Measurements from ENCODE around the gene TOMM40.

The TOMM40 gene

GRCh38 chr19:44871809-44872208 is 19.2 kb upstream of the TOMM40 start:
- DNase-seq (ENCODE audit: low spot score) = no peak
- no peak for TF ChIP-seq CTCF (IDR thresholded peaks at IDR 0.05; ENCODE audit: borderline replicate concordance, control extremely low read depth, extremely low read depth, insufficient read depth, missing control alignments)
- in situ Hi-C loops (cut with MboI; ENCODE audit: low sequenced_read_pairs, unreplicated experiment) = no loop called here

- no peak for TF ChIP-seq CTCF (IDR thresholded peaks at IDR 0.05; ENCODE audit: borderline replicate concordance, control extremely low read depth, extremely low read depth, insufficient read depth, missing control alignments)
- in situ Hi-C loops (cut with MboI; ENCODE audit: low sequenced_read_pairs, unreplicated experiment) = no loop called here
- DNase-seq (ENCODE audit: low spot score) = no peak
Observed at GRCh38 chr19:44872661-44873060, 18.4 kb upstream of the TOMM40 start.

- in situ Hi-C loops (cut with MboI; ENCODE audit: low sequenced_read_pairs, unreplicated experiment) = no loop called here
- no peak for DNase-seq (ENCODE audit: low spot score)
- no peak for TF ChIP-seq CTCF (IDR thresholded peaks at IDR 0.05; ENCODE audit: borderline replicate concordance, control extremely low read depth, extremely low read depth, insufficient read depth, missing control alignments)
Observed at GRCh38 chr19:44874317-44874716, 16.7 kb upstream of the TOMM40 start.

GRCh38 chr19:44875666-44876451 is 15.2 kb upstream of the TOMM40 start:
- in situ Hi-C loops (cut with MboI; ENCODE audit: low sequenced_read_pairs, unreplicated experiment) = no loop called here
- DNase-seq (ENCODE audit: low spot score) = no peak
- no peak for TF ChIP-seq CTCF (IDR thresholded peaks at IDR 0.05; ENCODE audit: borderline replicate concordance, control extremely low read depth, extremely low read depth, insufficient read depth, missing control alignments)

GRCh38 chr19:44876930-44877535 is 14.0 kb upstream of the TOMM40 start:
- no peak for DNase-seq (ENCODE audit: low spot score)
- TF ChIP-seq CTCF (IDR thresholded peaks at IDR 0.05; ENCODE audit: borderline replicate concordance, control extremely low read depth, extremely low read depth, insufficient read depth, missing control alignments) = no peak

GRCh38 chr19:44878120-44878865 is 12.8 kb upstream of the TOMM40 start:
- no peak for DNase-seq (ENCODE audit: low spot score)
- in situ Hi-C loops (cut with MboI; ENCODE audit: low sequenced_read_pairs, unreplicated experiment) = no loop called here
- TF ChIP-seq CTCF (IDR thresholded peaks at IDR 0.05; ENCODE audit: borderline replicate concordance, control extremely low read depth, extremely low read depth, insufficient read depth, missing control alignments) = no peak

More at GRCh38 chr19:44876930-44877535, 14.0 kb upstream of the TOMM40 start:
- in situ Hi-C loops (cut with MboI; ENCODE audit: low sequenced_read_pairs, unreplicated experiment) = no loop called here

Measured in GM13976 (cell line).